ENCODE data around the gene PLD4. TPM values are rescaled to one million over a fixed set of nuclear protein-coding genes. Genes with fewer than 3 reads are reported as not detected.

The PLD4 gene
- total RNA-seq, 1 donor from 2014 or later = 0.80 TPM

DNA sequence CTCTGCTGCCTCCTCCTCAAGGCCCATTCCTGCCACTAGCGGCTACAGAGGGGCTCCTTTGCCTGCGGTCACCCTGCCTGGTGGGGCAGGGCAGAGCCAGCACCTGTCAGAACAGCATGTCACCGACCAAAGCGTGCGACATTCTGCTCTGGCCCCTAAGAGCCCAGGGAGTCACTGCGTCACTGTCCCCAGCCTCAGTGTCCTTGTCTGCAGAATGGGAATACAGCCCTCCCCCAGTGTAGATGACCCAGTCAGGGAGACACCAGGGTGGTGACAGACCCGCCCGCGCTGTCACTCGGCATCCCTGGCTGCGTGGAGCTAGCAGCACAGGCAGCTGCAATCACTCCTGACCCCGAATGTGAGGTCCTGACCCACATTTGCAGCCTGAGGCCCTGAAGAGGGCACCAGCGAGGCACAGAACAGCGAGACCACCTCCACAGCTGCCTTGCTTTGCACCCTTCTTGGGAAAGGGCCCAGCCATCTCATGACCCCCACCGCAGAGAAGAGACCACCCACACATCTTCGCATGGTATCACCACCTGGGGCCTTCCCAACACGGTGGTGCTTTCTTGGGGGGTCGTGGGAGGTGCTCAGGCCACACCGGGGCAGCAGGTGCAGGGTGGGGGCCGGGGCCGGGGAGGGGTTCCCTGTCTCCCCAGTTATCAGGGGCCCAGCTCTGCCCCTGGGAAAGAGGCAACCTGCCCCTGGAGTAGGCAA is 51.0 kb downstream of the PLD4 start:
- no peak for ATAC-seq

DNA sequence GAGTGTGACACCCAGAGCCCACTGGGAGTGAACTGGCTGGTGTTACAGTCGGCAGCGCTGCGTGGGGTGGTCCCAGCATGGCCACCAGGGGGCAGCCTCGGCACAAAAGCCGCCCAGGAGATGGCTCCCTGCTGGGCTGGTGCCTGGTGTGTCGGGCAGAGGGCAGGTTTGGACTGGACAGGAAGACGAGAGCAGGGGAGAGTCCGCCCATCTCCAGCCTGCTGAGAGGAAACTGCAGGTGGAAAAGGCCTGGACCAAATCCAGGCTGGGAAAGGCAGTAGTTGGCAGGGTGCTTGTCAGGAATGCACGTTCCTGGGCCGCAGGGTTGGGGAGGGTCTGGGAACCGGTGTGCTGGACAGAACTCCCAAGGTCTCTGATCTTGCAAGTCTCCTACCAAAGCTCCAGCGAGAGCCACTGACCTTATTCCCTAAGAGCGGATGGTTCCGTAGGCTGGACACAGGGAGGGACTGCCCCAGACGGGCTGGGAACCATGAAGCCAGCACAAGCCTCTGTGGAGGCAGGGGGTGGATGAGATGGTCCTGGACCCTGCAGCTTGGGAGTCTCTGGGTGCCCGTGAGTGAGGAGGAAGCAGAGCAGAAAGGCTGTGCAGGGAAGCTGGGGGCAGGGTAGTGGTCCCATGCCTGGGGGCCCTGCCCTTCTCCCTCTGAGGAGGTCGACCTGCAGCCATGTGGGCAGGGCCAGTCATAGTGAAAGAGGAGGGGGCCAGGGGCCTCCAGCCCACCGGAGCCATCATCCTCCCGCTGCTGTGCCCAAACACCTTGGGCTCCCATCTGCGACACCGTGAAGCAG is 51.7 kb downstream of the PLD4 start:
- peak; percentile 37 for ATAC-seq

DNA sequence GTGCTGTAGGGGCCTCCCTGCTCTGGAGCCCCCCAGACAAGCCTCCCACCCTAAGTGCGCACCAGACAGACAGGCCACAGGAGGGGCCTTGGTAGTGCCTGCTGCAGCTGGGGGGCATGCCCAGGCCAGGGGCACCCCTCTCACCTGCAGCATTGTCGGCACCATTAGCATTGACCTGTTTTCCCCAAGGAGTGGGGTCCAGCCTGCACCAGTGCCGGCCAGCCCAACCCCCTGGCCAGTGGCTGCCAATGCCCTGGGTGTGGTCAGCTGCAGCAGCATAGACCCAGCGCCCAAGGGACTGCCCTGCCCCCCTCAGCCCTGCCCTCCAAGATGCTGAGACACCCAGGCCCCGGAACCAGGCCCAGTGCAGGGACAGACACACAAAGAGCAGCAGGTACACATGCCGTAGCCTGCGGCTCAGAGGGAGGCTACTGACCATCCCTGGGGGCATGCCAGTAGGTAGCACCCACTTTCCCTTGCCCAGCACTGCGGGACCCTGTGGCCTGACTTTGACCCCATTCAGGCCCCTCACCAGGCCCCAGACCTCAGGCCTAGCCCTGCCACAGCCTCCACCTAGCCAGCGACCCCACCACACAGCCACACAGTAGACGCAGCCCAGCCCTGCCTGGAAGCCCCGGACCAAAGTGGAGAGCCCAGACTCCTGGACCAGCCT is 52.5 kb downstream of the PLD4 start:
- ATAC-seq = no peak

GRCh38 chr14:104977681-104978653 is 53.3 kb downstream of the PLD4 start, which contains the start of gene AHNAK2:
Gene AHNAK2 (minus strand): TSS chr14:104978374. CDS start chr14:104978237, 137 bp downstream.
- ATAC-seq = peak; percentile 51

DNA sequence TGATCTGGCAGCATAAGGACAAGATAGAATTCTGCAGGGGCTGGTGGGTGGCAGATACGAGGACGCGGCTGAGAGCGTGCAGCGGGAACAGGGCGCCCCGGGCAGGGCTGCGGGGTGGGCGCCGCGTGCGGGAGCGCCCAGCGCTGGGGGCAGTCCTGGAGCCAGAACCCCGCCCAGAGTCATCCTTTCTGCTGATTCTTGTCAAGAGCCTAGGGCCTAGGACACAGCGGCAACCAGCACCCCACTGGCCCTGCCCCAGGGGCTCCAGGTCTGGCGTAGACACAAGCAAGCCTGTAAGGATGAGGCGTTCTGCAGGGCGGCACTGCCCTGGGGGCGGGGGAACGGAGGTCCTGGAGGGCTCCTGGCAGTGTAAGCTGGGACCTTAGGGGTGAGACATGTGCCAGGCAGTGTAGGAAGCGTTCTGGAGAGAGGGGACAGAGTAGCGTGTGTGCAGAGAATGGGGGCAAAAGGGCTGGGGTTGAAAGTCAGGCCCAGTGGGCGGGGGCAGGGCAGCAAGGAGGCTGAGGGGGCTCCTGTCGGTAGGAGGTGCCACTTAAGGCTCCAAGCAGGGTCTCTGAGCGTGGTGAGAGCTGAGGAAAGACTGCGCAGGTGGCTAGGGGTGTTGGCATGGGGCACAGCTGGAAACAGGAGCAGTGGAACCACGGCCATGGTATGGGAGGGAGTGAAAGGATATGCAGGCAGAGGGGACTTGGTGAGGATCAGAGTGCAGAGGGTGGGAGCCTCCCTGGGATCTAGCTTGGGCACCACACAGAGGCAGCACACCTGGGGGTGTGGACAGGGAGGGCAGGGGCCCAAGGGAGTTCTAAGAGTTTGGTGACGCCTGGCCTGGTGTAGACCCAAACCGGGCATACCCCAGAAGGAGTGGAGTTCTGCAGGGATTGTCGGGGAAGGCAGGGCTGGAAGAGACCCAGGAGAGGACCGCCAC is 54.3 kb downstream of the PLD4 start:
- ATAC-seq = no peak

DNA sequence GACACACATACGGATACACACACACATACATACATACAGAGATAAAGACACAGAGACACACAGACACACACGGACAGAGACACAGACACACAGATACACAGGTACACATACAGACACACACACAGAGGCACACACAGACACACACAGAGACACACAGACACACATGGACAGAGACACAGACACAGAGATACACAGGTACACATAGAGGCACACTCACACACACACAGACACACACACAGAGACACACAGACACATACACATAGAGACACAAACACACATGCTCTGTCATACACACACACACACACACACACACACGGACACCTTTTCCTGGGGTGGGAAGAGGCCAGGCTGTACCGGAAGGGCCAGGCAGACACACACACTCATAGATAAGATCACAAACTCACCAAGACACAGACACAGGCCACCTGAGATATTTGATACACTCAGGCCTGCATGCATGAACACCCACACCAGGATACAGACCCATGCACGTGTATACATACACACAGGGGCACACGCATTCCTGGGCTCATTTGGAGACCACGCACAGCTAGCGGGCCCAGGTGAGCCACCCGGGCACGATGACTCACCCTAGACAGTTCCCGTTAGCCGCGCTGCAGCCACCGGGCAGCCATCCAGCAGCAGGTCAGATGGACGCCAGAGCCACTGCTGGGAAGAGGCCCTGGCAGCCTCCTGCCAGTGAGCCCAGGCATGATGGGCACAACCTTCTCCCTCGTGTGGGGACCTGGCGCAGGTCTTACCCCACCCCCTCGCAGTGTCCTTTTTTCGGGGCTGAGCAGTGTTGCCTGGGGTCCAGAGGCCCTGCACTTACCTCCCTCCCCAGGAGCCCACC is 55.3 kb downstream of the PLD4 start:
- no peak for ATAC-seq

DNA sequence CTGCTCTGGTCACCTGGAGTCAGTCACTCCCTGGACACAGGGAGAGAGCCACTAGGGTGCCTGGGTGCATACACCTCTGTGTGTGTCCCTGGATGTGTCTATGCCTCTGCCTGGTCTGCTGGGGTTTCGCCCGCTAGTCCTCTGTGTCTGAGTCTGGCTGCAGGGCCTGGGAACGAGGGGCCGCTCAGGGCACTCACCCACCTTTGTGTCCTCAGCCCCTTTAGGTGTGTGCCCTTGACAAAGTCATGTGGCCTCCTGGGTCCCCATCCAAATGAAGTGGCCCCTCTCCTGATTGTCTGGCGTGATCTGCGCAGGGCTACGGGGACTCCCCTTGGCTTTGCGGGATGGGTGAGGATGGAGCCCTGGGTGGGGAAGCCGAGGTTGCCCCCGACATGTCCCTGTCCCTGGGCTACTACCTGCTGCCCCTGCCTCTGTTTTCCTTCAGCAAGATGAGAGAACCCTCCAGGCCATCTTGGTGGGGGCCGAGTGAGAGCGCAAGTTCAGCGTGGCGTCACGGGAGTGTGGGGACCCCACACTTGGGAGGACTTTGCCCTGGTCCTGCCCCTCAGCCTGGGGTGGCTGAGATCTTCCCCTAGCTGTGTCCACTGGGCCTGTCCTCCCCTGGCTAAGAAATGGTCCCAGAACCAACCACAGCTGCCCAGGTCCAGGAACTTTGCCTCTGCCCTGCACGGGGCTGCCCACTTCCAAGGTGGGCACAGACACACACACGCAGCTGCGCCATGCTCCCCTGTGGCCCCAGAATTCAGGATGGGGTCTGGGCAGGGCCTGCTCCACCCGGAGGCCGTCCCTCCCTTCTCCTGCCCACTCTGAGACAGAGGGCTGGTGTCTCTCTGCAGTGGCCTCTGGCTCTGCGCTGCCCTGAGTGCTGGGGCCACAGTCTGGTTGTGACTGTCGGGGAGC is 56.2 kb downstream of the PLD4 start:
- no peak for ATAC-seq

GRCh38 chr14:104981699-104982541 is 57.2 kb downstream of the PLD4 start:
- ATAC-seq = no peak

- ATAC-seq = no peak
Observed at GRCh38 chr14:104982548-104983230, 58.0 kb downstream of the PLD4 start.

Other genes starting within 250 kb of the PLD4 start
- gene INF2, start 235.3 kb upstream of the PLD4 start, total RNA-seq = 28.4 TPM
- gene ADSS1, start 200.7 kb upstream of the PLD4 start, total RNA-seq = 5.7 TPM
- gene SIVA1, start 171.7 kb upstream of the PLD4 start, total RNA-seq = 51.6 TPM
- 57.3 TPM for gene AKT1, start 129.1 kb upstream of the PLD4 start, total RNA-seq
- 6.4 TPM for gene ZBTB42, start 123.8 kb upstream of the PLD4 start, total RNA-seq
- 28.1 TPM for gene CEP170B, start 59.6 kb upstream of the PLD4 start, total RNA-seq
- gene AHNAK2, start 53.5 kb downstream of the PLD4 start, total RNA-seq = 184 TPM
- 8.2 TPM for gene CLBA1, start 60.9 kb downstream of the PLD4 start, total RNA-seq
- gene CDCA4, start 96.2 kb downstream of the PLD4 start, total RNA-seq = 21.8 TPM
- 0.36 TPM for gene GPR132, start 140.6 kb downstream of the PLD4 start, total RNA-seq
- 18.9 TPM for gene JAG2, start 243.9 kb downstream of the PLD4 start, total RNA-seq

All from esophagus mucosa (tissue), 1 donor.